ENCODE results near the gene RASSF6.
"Not testable (repeated sequence)": the region's sequence is repeated elsewhere in the genome, so short reads cannot be mapped to it uniquely, and the experiment has no call there.

The RASSF6 gene

DNA sequence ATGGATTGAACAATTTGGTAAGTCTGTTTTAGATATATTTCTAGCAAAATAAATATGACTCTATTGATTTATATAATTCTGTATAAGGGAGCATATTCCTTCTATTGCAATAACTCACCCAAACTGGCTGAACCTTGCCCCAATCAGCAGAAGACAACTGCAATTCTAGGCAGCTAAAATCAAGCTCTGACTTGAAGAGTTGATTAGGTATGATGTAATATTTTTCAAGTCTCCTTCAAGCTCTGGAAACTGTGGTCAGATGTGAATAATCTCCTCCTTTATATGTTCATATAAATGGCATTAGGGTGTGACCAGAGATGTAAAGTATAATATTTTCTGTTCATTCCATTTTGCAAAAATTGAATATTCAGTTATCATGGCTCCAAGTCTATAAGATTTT lies 8.2 kb downstream of the RASSF6 start:
- DNase-seq (ENCODE audit: low read depth in 2 of 2) = no peak

DNA sequence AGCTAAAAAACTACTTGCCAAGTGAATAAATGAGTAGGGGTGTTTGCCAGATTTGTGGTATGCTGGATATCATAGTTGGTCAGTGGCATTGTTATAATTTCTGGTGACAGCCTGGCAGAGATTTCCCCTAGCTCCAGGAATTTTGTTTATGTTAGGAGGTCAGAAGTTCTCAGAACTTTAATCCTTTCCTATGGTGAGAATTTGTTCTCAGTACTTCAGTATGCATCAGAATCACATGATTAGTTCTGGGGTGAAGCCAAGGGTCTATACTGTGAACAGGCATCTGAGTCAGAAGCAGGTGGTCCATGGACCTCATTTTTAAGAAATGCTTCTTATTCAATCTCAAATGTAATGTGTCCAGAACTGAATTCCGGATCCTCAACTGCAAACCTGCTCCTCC lies 10.5 kb downstream of the RASSF6 start:
- no peak for DNase-seq (ENCODE audit: low read depth in 2 of 2)

DNA sequence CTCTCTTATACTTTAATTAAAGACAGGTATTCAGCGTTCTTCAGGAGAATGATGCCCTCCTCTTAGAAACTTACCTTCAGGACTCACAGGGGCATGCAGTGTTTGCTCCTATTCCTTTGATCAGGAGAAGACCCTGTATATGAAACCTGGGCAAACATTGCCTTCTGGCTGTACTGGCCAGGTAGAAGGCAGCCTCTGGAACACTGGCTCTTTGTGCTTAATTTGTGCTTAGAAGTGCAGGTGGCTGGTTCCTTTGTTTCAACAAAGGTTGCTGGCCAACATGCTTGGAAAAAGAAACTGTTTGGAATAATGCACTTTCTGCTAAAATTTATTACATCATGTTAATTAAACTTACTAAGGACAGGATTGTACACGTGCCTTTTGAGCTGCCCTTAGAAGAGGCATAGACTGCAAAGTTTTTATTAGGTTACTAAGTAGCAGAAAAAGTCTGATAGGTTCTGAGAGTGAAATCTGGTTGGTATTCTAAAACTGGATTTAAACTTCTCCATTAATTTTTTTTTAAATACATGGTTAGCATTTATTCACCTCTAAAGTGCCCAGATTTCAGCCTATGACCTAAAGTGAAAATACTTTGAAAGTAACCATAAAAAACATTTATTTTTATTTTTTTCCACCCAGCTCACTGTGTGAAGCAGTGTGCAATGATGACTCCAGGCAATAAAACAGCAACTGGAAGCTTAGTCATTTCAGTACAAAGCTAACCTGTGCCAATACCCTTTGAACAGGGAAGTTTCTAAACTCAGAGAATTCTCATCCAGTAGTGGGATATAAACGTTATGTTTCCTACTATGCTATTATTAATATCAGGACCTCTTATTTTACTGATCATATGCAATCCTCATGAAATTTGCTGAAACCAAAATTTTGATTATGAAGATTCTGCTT lies 11.3 kb downstream of the RASSF6 start:
- DNase-seq (ENCODE audit: low read depth in 2 of 2) = no peak

DNA sequence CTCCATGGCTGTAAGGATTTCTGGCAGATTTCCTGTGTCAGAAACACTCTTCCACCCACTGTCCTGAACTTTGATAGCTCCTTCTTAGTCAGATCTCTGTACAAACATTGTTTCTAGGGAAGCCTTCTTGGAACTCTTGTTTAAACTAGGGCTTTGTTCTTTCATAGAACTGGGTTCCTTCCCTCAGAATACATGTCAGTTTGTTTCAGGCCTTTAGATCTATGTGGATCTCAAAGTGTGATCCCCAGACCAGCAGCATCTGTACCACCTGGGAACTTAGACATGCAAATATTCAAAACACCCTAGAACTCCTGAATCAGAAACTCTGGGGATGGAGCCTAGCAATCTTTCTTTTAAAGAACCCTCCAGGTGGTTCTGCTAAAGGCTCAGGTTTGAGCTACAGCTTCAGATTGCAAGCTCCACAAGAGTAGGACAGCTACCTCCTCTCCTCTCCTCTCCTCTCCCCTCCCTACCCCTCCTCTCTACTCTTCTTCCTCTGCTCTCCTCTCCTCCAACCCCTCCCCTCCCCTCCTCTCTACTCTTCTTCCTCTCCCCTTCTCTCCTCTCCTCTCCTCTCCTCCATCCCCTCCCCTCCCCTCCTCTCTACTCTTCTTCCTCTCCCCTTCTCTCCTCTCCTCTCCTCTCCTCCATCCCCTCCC lies 12.7 kb downstream of the RASSF6 start:
- DNase-seq (ENCODE audit: low read depth in 2 of 2) = no peak

DNA sequence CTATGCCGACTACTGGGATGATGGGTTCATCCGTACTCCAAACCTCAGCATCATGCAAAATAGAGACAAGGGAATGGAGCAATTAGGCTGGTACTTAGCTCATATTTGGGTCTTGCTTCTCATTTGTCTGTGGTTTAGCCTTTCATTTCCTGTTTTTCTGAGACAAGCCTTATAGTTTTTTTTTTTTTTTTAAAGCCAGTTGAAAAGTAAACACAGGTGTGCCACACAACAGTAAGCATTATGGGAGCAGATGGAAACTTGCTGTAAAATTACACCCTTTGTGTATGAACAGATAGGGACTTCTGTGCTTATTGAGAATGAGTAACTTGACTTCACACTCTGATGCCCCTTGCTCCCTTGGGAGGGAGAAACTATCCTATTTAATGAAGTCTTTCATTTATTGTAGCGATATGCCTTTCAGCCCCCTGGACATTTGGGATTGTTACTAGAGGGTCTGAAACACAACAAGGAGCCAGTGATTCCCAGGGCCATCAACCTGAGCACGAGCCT lies 13.7 kb downstream of the RASSF6 start:
- no peak for DNase-seq (ENCODE audit: low read depth in 2 of 2)

DNA sequence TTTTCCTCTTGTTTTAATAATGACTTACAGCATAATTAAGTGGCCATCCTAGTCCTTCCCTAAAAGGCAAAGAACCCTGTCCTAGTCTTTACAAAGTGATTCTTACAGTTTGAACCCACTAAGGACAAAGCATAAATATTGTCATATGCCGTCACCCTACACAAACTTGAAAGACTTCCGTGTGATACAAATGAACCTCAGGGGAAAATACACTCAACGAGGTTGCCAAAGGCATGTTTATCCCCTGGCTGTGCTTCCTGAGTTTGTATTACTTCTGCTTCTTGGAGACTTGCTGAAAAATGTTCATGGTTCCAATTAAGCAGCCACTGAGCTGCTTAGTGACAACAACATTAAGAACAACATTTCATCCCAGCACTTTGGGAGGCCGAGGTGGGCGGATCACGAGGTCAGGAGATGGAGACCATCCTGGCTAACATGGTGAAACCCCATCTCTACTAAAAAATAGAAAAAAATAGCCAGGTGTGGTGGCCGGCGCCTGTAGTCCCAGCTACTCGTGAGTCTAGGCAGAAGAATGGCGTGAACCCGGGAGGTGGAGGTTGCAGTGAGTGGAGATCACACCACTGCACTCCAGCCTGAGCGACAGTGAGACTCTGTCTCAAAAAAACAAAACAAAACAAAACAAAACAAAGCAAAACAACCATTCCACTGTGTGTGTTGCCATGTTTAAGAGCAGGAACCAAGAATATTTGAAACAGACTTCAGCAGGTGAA lies 16.2 kb downstream of the RASSF6 start:
- DNase-seq (ENCODE audit: low read depth in 2 of 2) = no peak

DNA sequence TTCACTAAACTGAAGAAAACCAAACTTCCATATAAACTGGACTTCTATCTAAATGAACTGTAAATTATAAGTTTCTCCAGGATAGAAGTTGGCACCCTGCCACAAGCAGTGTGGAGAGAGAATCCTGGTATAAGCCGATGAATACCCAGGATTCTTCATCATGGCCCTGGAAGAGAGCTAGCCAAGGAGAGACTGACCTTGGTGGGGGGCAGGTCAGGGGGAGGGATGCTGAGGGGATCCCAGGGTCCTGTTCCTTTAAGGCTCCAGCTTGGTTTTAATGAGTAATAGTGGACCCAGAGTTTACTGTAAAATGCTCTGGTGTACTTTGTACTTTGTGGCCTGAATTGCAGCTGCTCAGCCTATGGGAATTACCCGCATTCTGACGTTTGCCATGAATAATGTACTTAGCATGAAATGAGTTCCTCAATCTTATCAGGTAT lies 16.9 kb downstream of the RASSF6 start:
- DNase-seq (ENCODE audit: low read depth in 2 of 2) = no peak

DNA sequence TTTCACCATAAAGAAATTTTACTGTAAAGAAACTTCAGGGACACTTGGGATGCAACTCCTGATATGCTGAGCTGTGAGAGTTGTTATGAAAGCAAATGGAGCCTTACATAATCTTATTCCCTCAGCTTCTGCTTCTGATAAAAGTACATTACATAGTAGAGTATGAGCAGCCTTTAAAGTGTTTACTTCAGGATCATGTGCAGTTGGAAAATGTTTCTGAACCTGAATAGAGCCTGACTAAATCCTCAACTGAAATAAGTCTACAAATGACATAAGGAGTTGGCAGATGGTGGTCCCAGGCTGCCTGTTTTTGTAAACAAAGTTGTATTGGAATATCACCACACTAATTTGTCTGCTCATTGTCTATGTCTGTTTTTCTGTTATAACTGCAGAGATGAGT lies 19.3 kb downstream of the RASSF6 start:
- no peak for DNase-seq (ENCODE audit: low read depth in 2 of 2)

DNA sequence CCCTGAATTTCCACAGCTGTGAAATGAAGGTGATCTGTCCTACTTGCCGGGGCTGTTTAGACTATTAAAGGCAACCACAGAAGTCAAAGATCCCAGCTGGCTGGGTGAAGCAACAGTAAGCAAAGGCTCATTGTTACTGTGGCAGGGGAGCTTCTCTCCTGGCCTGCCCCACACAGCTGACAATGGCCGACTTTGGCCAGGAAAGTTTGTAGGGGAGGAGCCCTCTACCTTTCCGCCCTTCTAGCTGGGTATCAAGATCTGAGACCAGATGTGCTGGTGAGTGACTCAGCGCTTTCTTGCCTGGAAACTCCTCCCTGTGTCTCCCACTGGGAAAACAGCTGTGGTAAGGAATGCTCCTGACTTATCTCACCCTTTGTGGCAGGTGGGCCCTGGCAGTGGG lies 21.1 kb downstream of the RASSF6 start:
- DNase-seq (ENCODE audit: low read depth in 2 of 2) = no peak

DNA sequence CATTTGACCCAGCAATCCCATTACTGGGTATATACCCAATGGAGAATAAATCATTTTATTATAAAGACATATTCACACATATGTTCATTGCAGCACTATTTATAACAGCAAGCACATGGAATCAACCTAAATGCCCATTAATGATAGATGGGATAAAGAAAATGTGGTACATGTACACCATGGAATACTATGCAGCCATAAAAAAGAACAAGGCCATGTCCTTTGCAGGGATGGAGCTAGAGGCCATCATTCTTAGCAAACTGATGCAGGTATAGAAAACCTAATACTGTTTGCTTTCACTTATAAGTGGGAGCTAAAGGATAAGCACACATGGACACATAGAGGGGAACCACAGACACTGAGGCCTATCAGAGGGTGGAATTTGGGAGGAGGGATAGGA lies 22.6 kb downstream of the RASSF6 start:
- no peak for DNase-seq (ENCODE audit: low read depth in 2 of 2)

DNA sequence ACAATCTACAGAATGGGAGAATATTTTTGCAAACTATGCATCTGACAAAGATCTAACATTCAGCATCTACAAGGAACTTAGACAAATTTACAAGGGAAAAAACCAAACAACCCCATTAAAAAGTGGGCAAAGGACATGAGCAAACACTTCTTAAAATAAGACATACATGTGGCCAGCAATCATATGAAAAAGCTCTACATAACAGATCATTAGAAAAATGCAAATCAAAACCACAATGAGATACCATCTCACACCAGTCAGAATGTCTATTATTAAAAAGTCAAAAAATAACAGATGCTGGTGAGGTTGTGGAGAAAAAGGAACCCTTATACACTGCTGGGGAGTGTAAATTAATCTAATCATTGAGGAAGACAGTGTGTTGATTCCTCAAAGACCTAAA lies 23.1 kb downstream of the RASSF6 start:
- DNase-seq (ENCODE audit: low read depth in 2 of 2) = not testable (repeated sequence)

DNA sequence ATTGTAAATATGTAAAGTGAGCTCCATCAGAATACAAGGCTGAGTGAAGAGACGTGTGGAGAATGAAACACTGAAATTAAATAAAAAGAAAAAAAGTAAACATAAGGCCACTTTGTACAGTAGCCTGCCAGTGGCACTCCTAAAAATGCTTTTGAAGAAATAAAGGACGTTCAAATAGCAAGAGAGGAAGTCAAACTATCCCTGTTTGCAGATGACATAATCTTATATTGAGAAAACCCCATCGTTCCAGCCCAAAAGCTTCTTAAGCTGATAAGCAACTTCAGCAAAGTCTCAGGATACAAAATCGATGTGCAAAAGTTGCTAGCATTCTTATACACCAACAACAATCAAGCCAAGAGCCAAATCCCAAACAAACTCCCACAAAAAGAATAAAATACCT lies 24.2 kb downstream of the RASSF6 start:
- no peak for DNase-seq (ENCODE audit: low read depth in 2 of 2)

DNA sequence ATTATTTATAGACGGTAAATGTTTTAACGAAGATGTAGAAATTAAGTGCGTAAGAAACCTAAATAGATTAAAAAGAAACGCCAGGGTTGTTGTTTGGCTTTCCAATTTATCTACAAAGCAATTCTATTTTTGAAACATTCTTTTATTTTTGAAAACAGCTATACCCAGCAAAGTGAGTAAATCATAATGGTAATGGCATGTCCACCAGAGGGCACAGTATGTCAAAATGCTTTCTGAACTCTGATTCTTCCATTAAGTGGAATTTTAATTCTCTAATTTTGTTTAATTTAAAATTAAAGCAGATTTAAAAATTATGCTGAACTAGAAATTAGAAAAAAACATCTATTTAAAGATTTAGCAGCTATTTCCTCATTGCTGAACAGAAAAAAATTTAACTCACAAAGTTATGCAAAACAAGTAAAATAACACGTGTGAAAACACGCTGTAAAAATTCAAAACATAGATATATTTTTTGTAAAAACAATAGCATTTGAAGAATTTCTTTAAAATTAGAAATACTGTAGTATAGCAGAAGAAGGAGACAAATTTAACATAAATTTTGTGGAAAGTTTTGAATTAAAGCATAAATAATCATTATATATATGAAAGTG lies 26.5 kb downstream of the RASSF6 start:
- no peak for DNase-seq (ENCODE audit: low read depth in 2 of 2)

DNA sequence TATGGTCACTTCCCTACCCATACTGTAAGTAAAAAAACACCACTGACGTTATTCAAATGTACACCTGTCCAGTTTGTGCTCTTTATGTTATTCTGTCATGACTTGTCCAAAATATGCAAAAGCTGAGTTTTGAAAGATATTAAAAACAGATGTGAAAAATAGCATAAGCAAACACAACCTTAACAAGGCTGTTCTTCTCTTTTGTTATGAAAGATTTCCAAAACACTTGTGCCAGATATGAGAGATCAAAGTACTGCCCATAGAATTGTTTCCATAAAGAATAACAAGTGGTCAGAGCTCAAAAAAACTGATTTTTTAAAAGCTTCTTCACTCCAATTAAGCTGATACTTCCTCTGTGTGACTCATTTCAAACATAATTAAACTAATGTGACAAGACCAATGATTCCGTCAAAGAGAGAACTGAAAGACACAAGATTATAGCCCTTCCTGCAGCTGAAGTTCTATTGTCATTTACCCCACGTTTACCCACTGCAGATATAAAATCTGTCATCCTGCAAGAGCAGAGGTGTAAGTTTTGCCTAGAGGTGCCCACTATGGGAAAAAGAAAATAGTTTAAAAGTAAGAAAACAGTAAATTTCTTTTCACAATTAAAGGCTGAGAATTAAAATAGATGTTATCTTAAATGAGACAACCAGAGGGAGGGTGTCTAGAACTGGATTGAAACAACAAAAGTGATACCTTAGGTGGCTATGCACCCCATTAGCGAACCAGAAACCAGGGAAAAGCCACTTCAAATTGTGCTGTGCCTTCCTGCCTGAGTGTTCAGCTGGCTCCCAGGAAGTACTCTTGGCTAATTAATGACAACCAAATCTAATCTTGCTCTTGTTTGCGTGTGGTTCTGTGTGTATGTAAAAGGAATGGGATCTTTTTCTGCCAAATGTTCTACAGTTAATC lies 30.1 kb downstream of the RASSF6 start:
- DNase-seq (ENCODE audit: low read depth in 2 of 2) = no peak

DNA sequence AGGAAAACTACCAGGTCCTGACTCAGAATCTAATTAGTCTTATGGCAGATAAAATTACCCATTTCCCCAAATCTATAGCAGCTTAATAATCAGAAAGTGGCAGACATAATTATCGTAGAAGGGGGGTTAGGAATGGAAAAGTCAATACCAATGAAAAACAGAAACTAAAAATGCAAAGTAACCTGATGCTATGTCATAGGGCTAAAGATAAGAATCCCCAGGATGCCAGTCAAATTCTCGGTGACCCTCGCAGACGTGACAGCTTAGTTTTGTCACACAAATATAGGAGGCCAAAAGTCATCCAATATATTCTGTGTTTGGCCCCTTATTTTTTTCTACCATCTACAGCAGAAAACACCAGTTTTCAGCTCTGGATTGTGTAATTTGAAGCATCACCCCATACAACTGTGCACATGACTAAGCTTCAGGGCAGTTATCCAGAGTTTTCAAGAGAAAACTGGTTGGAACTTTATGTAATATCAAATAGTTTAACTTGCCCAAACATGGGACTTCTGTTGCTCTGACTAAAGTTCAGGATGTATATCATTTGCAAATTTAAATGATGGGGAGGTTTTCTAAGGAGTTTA lies 30.9 kb downstream of the RASSF6 start:
- no peak for DNase-seq (ENCODE audit: low read depth in 2 of 2)

DNA sequence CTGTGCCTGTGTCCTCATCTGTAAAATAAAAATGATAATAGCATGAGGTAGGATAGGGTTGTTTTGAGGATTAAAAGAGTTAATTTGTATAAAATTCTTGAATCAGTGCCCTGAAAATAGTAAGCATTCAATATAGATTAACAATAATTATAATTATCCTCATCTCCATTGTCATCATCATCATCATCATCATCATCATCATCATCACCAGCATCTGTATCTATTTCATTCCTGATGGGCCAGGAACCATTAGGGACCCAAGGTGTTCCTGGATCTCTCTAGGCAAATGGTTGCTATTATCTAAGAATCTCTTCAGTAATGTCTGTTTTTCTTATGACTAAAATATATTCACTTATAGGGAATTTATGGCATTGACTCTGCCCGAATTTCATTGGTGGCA lies 31.6 kb downstream of the RASSF6 start:
- no peak for DNase-seq (ENCODE audit: low read depth in 2 of 2)

DNA sequence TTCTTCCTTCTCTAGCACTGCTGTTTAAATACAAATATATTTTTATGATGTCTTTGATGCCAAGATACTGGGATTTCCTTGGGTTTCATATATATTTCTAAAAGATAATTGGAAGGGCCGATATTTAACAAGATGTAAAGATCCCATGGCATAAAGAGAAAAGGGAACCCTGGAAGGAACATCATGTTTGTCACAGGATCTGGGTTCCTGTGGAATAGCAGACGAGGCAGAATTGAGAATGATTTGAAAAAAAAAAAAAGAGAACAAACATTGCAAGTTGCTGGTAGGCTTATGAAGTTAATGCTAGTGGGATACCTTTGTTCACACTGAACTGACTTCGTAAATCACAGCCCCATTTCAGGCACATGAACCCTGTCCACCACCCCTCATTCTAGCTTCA lies 33.6 kb downstream of the RASSF6 start:
- no peak for DNase-seq (ENCODE audit: low read depth in 2 of 2)

DNA sequence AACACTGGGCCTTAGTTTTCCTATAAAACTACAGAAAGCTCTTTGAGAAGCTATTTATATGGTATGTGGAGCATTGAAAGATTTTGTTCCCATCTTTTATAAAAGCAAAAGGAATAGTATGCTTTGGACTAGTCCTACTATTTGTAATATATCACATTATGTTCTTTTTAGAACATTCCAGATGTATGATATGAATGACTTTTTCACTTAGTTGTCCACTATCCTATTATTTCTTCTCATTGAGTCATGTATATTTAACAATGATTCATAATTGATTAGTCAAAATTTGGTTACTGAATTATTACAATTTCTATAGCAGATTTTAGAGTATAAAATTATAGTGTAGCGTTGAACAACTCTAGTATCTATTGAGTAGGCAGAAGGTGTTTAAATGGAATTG lies 34.2 kb downstream of the RASSF6 start:
- DNase-seq (ENCODE audit: low read depth in 2 of 2) = no peak

DNA sequence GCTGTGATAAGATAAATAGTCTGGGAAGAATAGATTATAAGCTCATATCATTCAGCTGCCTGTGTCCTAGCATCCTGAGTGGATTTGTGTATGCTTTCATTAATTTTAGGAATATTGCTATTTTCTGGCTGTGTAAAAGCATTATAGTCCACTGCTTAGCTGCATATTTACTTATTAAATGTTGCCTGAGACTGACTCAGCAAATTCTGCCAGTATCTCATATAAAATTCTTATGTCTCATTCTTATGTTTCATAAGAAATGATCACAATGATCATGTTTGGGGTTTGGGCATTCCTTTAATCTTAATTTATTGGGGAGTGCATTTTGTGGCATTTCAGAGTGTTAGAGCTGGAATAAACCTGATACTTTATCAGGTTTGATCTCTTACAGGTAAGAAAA lies 34.9 kb downstream of the RASSF6 start:
- DNase-seq (ENCODE audit: low read depth in 2 of 2) = no peak

DNA sequence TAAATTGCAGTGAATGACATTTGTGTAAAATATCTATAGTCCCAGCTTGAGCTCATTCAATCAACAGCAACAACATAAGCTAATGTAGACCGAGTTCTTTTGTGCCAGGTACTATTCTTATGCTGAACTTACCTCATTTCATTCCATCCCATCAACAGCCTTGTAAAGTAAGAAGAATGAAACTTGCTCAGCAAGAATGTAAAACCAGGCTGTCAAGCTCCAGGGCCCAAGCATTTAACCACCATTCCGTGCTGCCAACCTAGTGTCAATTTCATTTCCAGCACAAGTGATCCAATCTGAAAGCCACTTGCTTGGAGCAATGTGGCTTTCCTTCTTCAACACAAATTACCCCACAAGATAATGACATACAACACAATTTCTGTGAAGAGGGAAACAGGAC lies 36.6 kb downstream of the RASSF6 start:
- no peak for DNase-seq (ENCODE audit: low read depth in 2 of 2)

DNA sequence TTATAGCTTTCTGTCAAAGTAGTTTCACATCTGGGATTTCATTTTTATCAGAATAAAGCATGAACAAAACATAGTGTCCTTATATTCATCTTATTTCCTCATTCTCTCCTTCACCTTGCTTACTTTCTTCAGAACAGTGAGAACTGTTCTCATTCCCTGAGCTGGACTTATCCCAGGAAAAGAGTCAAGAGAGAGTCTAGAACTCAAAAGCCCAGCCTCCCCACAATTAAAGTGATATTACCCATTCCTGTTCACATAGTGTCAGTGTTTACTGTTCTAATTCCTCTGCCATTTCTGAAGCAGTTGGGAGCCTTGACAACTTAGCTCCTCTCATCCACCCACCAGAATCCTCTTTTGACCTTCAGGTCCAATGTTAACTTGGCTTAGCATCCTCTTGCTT lies 42.9 kb downstream of the RASSF6 start:
- no peak for DNase-seq (ENCODE audit: low read depth in 2 of 2)

Measured in stimulated activated CD4-positive, alpha-beta T cell treated with anti-CD3 and anti-CD28 coated beads, Interleukin-15, amount 100 ng/mL, for 48 hours (primary cell).